Upper lobe of left lung (tissue), 4 donors: ENCODE data around the gene TENT5A.

Experiments
- POLR2AphosphoS5 ChIP-seq, 2 donors: sonication (generic); formaldehyde crosslinking; IDR thresholded peaks; one replicate each; pipeline ENCODE4 v1.5.1; 2017; ENCODE audit warnings: antibody characterized with exemption in 2 of 2
- TF ChIP-seq, protein P1 (sequence below), 6 experiments: fragments of 450-650 bp in 4 of 6; fragments of 200-600 bp in 2 of 6; sonication (generic) in 2 of 6; IDR thresholded peaks; one replicate each; pipeline ENCODE4 v1.5.1; 2016 to 2019; ENCODE audit warnings: antibody characterized with exemption in 6 of 6

- TF ChIP-seq POLR2AphosphoS5 (IDR thresholded peaks at IDR 0.05), result no peak
- TF ChIP-seq, protein P1, sequence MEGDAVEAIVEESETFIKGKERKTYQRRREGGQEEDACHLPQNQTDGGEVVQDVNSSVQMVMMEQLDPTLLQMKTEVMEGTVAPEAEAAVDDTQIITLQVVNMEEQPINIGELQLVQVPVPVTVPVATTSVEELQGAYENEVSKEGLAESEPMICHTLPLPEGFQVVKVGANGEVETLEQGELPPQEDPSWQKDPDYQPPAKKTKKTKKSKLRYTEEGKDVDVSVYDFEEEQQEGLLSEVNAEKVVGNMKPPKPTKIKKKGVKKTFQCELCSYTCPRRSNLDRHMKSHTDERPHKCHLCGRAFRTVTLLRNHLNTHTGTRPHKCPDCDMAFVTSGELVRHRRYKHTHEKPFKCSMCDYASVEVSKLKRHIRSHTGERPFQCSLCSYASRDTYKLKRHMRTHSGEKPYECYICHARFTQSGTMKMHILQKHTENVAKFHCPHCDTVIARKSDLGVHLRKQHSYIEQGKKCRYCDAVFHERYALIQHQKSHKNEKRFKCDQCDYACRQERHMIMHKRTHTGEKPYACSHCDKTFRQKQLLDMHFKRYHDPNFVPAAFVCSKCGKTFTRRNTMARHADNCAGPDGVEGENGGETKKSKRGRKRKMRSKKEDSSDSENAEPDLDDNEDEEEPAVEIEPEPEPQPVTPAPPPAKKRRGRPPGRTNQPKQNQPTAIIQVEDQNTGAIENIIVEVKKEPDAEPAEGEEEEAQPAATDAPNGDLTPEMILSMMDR (IDR thresholded peaks at IDR 0.05), result no peak
Measured at GRCh38 chr6:81790034-81790433, 37.6 kb upstream of the TENT5A start.
